ENCODE data around the gene RHBDD1.

Gene RHBDD1

GRCh38 chr2:226983895-226984749 is 148.3 kb downstream of the RHBDD1 start:
- no peak for DNase-seq (ENCODE audit: low read depth, low spot score)

GRCh38 chr2:226984750-226985582 is 149.1 kb downstream of the RHBDD1 start:
- peak; percentile 60 for DNase-seq (ENCODE audit: low read depth, low spot score)

- DNase-seq (ENCODE audit: low read depth, low spot score) = no peak
Measured at GRCh38 chr2:226985583-226985946, 149.7 kb downstream of the RHBDD1 start.

- no peak for DNase-seq (ENCODE audit: low read depth, low spot score)
Measured at GRCh38 chr2:226991663-226992062, 155.8 kb downstream of the RHBDD1 start.

- DNase-seq (ENCODE audit: low read depth, low spot score) = no peak
Measured at GRCh38 chr2:226993171-226993570, 157.3 kb downstream of the RHBDD1 start.

GRCh38 chr2:226994775-226995174 is 158.9 kb downstream of the RHBDD1 start:
- DNase-seq (ENCODE audit: low read depth, low spot score) = no peak

- peak; percentile 96 for DNase-seq (ENCODE audit: low read depth, low spot score)
Measured at GRCh38 chr2:226995625-226996041, 159.8 kb downstream of the RHBDD1 start.

- DNase-seq (ENCODE audit: low read depth, low spot score) = no peak
Measured at GRCh38 chr2:226999661-227000060, 163.8 kb downstream of the RHBDD1 start.

- DNase-seq (ENCODE audit: low read depth, low spot score) = no peak
Measured at GRCh38 chr2:227000123-227000522, 164.3 kb downstream of the RHBDD1 start.

- no peak for DNase-seq (ENCODE audit: low read depth, low spot score)
Measured at GRCh38 chr2:227004482-227004881, 168.6 kb downstream of the RHBDD1 start.

- DNase-seq (ENCODE audit: low read depth, low spot score) = no peak
Measured at GRCh38 chr2:227006189-227006897, 170.5 kb downstream of the RHBDD1 start.

- DNase-seq (ENCODE audit: low read depth, low spot score) = no peak
Measured at GRCh38 chr2:227007148-227007547, 171.3 kb downstream of the RHBDD1 start.

- DNase-seq (ENCODE audit: low read depth, low spot score) = no peak
Measured at GRCh38 chr2:227007940-227008339, 172.1 kb downstream of the RHBDD1 start.

GRCh38 chr2:227010433-227010832 is 174.6 kb downstream of the RHBDD1 start:
- DNase-seq (ENCODE audit: low read depth, low spot score) = no peak

- DNase-seq (ENCODE audit: low read depth, low spot score) = no peak
Measured at GRCh38 chr2:227013330-227013729, 177.5 kb downstream of the RHBDD1 start.

GRCh38 chr2:227013881-227014280 is 178.0 kb downstream of the RHBDD1 start:
- DNase-seq (ENCODE audit: low read depth, low spot score) = no peak

- no peak for DNase-seq (ENCODE audit: low read depth, low spot score)
Measured at GRCh38 chr2:227016894-227017293, 181.0 kb downstream of the RHBDD1 start.

- DNase-seq (ENCODE audit: low read depth, low spot score) = no peak
Measured at GRCh38 chr2:227020416-227020815, 184.6 kb downstream of the RHBDD1 start.

GRCh38 chr2:227022608-227023007 is 186.8 kb downstream of the RHBDD1 start:
- DNase-seq (ENCODE audit: low read depth, low spot score) = no peak

GRCh38 chr2:227025510-227025909 is 189.7 kb downstream of the RHBDD1 start:
- DNase-seq (ENCODE audit: low read depth, low spot score) = no peak

GRCh38 chr2:227029426-227030105 is 193.7 kb downstream of the RHBDD1 start:
- DNase-seq (ENCODE audit: low read depth, low spot score) = no peak

All from smooth muscle cell of the brain vasculature (primary cell).